HT-29 (cell line): ENCODE results near the gene GTPBP8. TPM values are rescaled to one million over a fixed set of nuclear protein-coding genes. Genes with fewer than 3 reads are reported as not detected.

Experiments used
- DNase-seq: peaks from one replicate; pipeline ENCODE4 v3.0.0-alpha.2; 2015; ENCODE audit warnings: low spot score
- total RNA-seq: library from RNA; depleted of rRNA; stranded (reverse); fragments of >200 nt; shearing (Covaris generic); gene quantifications from 2 replicates; pipeline ENCODE4 v1.2.3, GENCODE V29; 2014; rRNA removed

Gene GTPBP8
- 45.2 and 47.1 TPM in 2 replicates for total RNA-seq

DNA sequence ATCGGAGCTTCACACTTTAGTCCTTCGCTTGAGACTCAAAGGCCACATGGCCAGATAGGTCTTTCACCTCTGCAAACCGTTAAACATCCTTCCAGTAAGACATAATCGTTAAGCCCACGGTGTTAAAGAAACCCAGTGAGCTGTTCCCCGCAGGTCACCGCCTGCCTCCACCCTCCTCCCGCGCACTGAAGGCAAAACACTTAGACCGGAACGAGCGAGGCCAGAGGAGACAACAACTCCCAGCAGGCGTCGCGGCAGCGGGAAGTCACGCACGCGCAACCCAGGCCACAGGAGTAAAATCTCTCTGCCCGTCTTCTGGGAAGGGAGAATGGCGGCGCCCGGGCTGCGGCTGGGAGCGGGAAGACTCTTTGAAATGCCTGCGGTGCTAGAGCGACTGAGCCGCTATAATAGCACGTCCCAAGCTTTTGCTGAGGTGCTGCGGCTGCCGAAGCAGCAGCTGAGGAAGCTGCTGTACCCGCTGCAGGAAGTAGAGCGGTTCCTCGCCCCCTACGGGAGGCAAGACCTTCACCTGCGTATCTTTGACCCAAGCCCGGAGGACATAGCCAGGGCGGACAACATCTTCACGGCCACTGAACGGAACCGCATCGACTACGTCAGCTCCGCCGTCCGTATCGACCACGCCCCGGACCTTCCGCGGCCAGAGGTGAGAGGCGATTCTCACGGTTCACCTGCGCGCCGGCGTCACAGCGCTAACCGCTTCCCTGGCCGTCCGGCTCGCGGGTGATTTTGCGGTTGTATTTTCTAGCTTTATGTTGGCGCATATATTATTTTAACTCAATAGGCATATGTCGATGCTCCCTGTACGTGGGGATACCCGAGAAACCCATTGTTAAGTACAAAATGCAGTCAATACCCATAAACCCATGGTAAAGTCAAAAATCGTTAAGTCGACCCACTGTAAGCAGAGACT is at the start of gene GTPBP8:
Gene GTPBP8 (plus strand): TSS at position 313 of the 931 bp plus-strand sequence. CDS start 16 bp downstream, at position 329.
- peak; percentile 97 for DNase-seq

GRCh38 chr3:112948346-112948838 is 42.4 kb upstream of the GTPBP8 start:
- no peak for DNase-seq

- DNase-seq: no peak
Observed at GRCh38 chr3:112956351-112956750, 34.4 kb upstream of the GTPBP8 start.

- DNase-seq: no peak
Observed at GRCh38 chr3:112958811-112959560, 31.8 kb upstream of the GTPBP8 start.

DNA sequence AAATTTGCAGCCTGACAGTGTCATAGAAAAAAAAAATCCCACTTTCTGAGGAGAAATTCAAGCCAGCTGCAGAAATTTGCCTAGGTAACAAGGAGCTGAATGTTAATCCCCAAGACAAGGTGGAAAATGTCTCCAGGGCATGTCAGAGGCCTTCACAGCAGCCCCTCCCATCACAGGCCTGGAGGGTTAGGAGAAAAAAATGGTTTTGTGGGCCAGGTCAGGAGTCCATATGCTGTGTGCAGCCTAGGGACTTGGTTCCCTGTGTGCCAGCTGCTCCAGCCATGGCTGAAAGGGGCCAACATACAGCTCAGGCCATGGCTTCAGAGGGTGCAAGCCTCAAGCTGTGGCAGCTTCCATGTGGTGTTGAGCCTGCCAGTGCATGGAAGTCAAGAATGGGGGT is 27.1 kb upstream of the GTPBP8 start:
- no peak for DNase-seq

DNA sequence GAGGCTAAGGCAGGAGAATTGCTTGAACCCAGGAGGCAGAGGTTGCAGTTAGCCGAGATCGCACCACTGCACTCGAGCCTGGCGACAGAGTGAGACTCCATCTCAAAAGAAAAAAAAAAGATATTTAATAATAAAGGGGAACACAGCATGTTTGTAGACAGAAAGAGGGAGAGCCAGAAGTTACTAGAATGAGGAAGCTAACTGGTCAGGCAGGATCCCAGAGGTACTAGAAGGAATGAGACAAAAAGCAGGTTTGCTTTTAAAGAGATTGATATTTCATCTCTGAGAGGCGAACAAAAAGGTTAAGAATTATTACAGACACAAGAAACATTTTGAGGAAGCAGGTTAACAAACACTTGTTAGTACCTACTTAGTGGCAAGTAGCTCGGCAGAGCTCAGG is 25.1 kb upstream of the GTPBP8 start:
- no peak for DNase-seq

- DNase-seq: no peak
Observed at GRCh38 chr3:112966633-112967032, 24.2 kb upstream of the GTPBP8 start.

GRCh38 chr3:112967425-112967824 is 23.4 kb upstream of the GTPBP8 start:
- DNase-seq: no peak

DNA sequence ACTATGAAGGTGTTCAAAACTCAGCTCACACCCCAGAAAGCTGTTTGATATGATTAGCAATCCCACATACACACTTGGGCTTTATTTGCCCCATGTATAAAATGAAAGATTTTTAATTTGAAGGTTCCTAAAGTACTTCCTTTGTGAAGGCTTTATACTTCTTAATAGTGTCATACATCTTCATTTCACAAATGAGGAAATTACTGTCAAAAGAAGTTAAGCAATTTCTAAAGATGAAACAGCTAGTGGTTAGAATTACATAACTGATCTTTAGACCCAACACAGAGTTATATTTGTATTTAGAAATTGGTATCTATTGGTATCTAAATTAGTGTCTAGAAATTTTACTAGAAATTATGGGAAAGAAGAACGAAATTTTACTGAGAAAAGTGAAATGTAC is 23.0 kb upstream of the GTPBP8 start:
- no peak for DNase-seq

GRCh38 chr3:112972158-112972557 is 18.6 kb upstream of the GTPBP8 start:
- DNase-seq: no peak

- DNase-seq: no peak
Observed at GRCh38 chr3:112973325-112974177, 17.2 kb upstream of the GTPBP8 start.

DNA sequence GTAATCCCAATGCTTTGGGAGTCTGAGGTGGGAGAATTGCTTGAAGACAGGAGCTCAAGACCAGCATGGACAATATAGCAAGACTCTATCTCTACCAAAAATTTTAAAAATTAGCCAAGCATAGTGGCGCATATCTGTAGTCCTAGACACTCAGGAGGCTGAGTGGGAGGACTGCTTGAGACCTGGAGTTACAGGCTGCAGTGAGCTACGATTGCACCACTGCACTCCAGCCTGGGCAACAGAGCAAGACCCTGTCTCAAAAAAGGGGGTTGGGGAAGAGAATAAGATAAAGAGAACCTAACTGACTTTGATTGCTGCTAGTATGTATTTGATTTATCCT is 16.6 kb upstream of the GTPBP8 start:
- no peak for DNase-seq

DNA sequence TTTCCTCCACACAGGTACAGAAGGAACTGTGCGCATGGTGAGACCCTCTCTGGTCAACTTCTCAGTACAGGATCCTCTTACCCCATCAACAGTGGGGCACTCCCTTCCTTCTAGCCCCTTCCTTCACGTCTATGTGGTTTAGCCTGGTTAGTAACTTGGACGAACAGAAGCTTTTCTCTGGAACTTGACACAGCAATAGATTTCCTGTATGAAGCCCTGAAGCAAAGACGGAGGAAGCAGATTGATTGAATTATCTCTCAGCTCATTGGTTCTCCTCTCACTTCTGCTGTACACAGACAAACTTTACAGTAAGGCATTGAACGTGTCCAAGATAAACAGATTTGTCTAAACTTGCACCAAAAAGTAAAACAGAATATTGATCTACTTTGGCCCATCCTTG is 15.9 kb upstream of the GTPBP8 start, which contains the start of gene CD200R1:
Gene CD200R1 (minus strand): TSS at position 210 of the 400 bp plus-strand sequence. CDS start 246 bp downstream, outside the sequence.
- DNase-seq: no peak

- DNase-seq: no peak
Observed at GRCh38 chr3:112976001-112976400, 14.8 kb upstream of the GTPBP8 start.

- no peak for DNase-seq
Observed at GRCh38 chr3:112976953-112977352, 13.8 kb upstream of the GTPBP8 start.

DNA sequence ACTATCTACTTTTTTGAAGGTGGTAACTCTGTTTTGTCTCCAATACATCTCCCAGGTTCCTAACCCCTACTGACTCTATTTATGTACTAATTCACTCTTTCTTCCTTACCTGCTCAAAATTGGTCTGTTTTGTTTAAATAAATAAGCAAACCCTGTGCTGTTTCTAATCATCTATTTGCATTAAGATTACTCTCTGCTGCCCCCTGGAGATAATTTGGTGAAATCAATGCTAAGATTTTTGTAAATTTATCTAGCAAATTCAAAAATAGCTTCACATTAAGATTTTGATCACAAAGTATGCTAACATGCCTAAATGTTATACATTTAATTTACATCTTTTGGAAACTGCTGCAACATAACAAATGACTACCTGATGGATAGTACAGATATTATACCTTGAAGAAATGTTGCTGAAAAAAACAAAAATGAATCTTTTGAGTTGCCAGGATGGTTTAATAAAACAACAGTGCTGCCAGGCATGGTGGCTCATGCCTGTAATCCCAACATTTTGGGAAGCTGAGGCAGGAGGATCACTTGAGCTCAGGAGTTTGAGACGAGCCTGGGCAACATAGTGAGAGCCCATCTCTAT is 11.4 kb upstream of the GTPBP8 start:
- peak; percentile 69 for DNase-seq

- DNase-seq: no peak
Observed at GRCh38 chr3:112980080-112980479, 10.7 kb upstream of the GTPBP8 start.

DNA sequence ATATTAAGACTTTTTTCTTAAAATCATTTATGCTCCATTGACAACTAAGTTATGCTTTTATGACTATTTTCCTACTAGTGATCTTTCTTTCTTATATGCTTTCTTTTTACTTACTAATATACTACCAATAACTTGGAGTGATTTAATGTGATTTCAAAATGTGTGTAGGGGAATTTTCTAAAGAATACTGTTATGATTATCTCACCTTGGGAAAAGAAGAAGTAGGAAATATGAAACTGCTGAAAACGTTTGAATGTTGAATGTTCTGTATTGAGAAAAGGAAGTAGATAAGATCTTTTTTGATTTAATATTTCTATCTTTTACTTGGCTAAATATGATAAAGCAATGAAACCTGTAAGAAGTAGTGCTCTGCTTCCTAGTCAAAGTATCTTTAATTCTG is 8.1 kb upstream of the GTPBP8 start:
- no peak for DNase-seq

DNA sequence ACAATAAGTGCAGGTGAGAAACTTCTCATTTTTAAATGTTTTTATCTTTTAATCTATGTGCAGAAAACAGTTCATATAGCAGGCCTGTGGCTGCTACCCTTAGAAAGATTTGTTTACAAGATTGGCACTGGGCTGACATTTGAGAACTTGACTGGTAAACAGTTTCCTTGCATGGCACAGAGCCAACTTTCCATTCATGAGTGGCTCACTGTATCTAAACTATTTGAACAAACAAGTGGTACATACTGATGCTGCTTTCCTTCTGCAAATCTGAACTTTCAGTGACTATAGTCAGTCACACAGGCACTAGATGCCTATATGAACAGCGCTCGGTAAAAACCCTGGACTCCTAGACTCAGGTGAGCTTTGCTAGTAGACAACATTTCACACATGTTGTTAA is 6.3 kb upstream of the GTPBP8 start:
- no peak for DNase-seq

GRCh38 chr3:112987710-112988334 is 3.0 kb upstream of the GTPBP8 start:
- DNase-seq: no peak

GRCh38 chr3:112995800-112996199 is 5.0 kb downstream of the GTPBP8 start:
- no peak for DNase-seq
